VCaP (cell line): Measurements from ENCODE around the gene PRKCH.

ENCODE experiments used
- H3K27ac ChIP-seq: fragments of 450-650 bp; 2 replicates; pipeline ENCODE4 v1.5.1; 2017
- TF ChIP-seq, protein P1 (sequence below): fragments of 450-650 bp; conservative IDR thresholded peaks from 2 replicates; pipeline ENCODE4 v1.5.1; 2017; ENCODE audit warnings: mild to moderate bottlenecking, moderate library complexity

Gene PRKCH

GRCh38 chr14:61582815-61583214 is 261.4 kb downstream of the PRKCH start:
- TF ChIP-seq, protein P1, sequence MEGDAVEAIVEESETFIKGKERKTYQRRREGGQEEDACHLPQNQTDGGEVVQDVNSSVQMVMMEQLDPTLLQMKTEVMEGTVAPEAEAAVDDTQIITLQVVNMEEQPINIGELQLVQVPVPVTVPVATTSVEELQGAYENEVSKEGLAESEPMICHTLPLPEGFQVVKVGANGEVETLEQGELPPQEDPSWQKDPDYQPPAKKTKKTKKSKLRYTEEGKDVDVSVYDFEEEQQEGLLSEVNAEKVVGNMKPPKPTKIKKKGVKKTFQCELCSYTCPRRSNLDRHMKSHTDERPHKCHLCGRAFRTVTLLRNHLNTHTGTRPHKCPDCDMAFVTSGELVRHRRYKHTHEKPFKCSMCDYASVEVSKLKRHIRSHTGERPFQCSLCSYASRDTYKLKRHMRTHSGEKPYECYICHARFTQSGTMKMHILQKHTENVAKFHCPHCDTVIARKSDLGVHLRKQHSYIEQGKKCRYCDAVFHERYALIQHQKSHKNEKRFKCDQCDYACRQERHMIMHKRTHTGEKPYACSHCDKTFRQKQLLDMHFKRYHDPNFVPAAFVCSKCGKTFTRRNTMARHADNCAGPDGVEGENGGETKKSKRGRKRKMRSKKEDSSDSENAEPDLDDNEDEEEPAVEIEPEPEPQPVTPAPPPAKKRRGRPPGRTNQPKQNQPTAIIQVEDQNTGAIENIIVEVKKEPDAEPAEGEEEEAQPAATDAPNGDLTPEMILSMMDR, result no peak
- no peak overlapping the region for H3K27ac ChIP-seq

- TF ChIP-seq, protein P1, result no peak
- H3K27ac ChIP-seq, result no peak overlapping the region
These were observed 263.0 kb downstream of the PRKCH start for GRCh38 chr14:61584331-61584741.

DNA sequence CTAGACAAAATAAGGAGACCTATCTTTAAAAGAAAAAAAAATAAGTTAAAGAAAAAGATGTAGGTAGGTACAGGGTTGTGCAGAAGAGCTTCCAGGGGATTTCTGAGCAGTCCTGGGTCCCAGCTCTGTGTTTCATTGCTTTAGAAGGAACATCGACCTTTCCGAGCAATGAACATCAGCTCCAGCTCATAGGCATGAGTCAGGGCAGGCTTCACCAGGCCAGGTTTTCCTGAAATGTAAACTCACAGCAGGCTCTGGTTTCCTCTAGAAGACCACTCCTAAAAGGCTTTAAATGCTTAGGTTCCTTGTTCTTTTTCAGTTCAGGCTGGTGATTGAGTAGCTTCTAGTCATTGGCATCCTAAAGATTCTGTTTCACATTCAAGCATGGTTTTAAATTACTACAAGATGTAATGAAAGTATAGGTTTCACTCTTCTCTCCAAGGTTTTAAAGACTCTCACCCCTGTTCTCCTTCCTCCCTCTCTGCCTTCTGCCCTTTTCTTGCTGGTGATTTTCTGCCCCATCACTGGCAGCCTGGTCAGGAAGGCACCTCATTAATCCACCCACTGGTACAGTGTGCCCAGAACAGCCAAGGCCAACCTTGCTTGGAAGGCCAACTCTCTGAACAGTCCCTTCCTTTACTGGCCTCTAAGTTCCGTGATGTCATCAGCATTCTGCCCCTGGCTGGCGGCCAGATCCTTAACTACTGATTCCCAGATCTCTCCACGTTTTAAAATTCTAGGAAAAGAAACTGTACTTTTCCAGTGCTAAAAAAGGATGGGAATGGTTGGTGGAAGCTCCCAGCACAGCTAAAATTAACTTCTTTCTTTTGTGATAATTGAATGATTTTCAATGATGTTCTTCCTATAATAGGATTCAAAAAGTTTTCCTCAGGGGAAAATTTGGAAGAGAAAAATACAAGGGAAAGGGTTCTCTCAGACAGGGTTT is 264.5 kb downstream of the PRKCH start:
- TF ChIP-seq, protein P1, result no peak
- no peak overlapping the region for H3K27ac ChIP-seq

GRCh38 chr14:61586544-61587055 is 265.2 kb downstream of the PRKCH start:
- TF ChIP-seq, protein P1, result no peak
- H3K27ac ChIP-seq, result no peak overlapping the region

DNA sequence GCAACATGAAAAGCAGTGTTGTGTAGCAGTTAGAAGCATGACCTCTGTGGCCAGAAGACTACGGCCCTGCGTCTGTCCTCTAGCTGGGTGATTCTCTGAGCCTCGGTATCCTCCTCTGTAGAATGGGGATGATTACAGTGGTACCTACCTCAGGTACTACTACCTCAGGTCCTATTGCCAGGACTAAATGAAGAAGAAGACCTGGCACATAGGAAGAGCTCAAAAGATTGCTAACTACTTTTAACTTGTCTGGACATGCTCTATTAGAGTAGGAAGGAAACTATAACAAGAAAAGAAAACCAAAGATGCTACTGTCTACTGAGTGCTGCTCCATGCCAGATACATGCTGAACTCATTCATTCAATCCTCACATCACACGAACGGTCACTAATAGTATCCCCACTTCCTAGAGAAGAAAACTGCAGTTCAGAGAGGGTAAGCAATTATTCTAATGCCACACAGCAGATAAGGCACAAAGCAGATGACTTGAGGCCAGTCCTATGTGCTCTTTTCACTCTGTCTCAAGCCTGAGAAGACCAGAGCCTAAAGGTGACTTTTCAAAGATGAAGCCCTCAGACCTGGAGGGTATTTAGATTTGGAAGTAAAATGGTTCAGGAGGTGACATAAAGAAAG is 265.8 kb downstream of the PRKCH start:
- no peak overlapping the region for H3K27ac ChIP-seq
- TF ChIP-seq, protein P1, result no peak

DNA sequence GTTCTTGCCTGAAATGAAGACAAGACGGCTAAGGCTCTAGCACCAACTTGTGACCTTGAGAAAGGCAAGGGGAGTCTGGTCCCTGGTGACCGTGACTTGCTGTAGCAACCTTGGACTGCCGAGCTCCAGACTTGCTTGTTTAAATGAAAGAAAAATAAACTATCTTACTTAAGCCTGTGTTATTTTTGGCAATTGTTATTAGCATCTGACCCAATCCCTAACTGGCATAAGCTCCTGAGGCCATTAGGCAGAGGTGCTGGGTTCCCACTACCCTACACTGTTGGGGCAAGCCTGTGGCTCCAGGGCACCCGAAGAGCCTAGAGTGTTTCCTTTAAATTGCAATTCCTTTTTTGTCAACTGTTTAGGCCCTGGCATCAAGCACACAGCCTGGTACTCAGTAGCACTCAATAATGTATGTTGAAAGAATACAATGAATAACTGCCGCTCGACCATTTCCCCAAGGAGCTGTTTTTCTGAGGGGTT is 267.1 kb downstream of the PRKCH start:
- H3K27ac ChIP-seq, result no peak overlapping the region
- TF ChIP-seq, protein P1, result no peak
